Hematopoietic multipotent progenitor cell treated with erythropoietin and hydrocortisone succinate and interleukin-3 and kit ligand, for 4 days (in vitro differentiated cells): ENCODE data around the gene HSD3B7.
"Not testable (repeated sequence)": the region's sequence is repeated elsewhere in the genome, so short reads cannot be mapped to it uniquely, and the experiment has no call there.

Experiments
- DNase-seq: peaks from one replicate; pipeline ENCODE4 v3.0.0-alpha.2; 2015

HSD3B7 gene

GRCh38 chr16:31002250-31002700 is 17.3 kb downstream of the HSD3B7 start:
- no peak for DNase-seq

GRCh38 chr16:31002862-31003341 is 17.9 kb downstream of the HSD3B7 start:
- DNase-seq, result no peak

GRCh38 chr16:31003744-31004143 is 18.7 kb downstream of the HSD3B7 start:
- no peak for DNase-seq

- DNase-seq, result no peak
These were observed 19.7 kb downstream of the HSD3B7 start for GRCh38 chr16:31004658-31005057.

GRCh38 chr16:31005350-31006085 is 20.5 kb downstream of the HSD3B7 start:
- no peak for DNase-seq

- DNase-seq, result no peak
These were observed 21.0 kb downstream of the HSD3B7 start for GRCh38 chr16:31006086-31006385.

- DNase-seq, result no peak
These were observed 21.6 kb downstream of the HSD3B7 start for GRCh38 chr16:31006589-31006988.

- no peak for DNase-seq
These were observed 22.7 kb downstream of the HSD3B7 start for GRCh38 chr16:31007684-31008083.

- DNase-seq, result no peak
These were observed 23.1 kb downstream of the HSD3B7 start for GRCh38 chr16:31008149-31008548.

- no peak for DNase-seq
These were observed 23.5 kb downstream of the HSD3B7 start for GRCh38 chr16:31008551-31008950.

GRCh38 chr16:31009120-31009519 is 24.1 kb downstream of the HSD3B7 start:
- DNase-seq, result no peak

GRCh38 chr16:31009894-31010584 is 25.0 kb downstream of the HSD3B7 start:
- DNase-seq, result no peak

- peak; percentile 37 for DNase-seq
These were observed 25.7 kb downstream of the HSD3B7 start, which contains the start of gene STX1B for GRCh38 chr16:31010585-31011325. TSS of gene STX1B (minus strand) at chr16:31010638. CDS start at chr16:31010396, 242 bp downstream.

- not testable (repeated sequence) for DNase-seq
These were observed 26.8 kb downstream of the HSD3B7 start for GRCh38 chr16:31011815-31012214.

- not testable (repeated sequence) for DNase-seq
These were observed 28.3 kb downstream of the HSD3B7 start for GRCh38 chr16:31013292-31013691.

- DNase-seq, result no peak
These were observed 31.0 kb downstream of the HSD3B7 start for GRCh38 chr16:31016018-31016417.

- not testable (repeated sequence) for DNase-seq
These were observed 32.7 kb downstream of the HSD3B7 start for GRCh38 chr16:31017756-31018155.

GRCh38 chr16:31020536-31020935 is 35.5 kb downstream of the HSD3B7 start:
- no peak for DNase-seq

- no peak for DNase-seq
These were observed 37.7 kb downstream of the HSD3B7 start for GRCh38 chr16:31022544-31023251.

- no peak for DNase-seq
These were observed 38.2 kb downstream of the HSD3B7 start for GRCh38 chr16:31023252-31023602.

- DNase-seq, result no peak
These were observed 38.7 kb downstream of the HSD3B7 start for GRCh38 chr16:31023627-31024226.

- DNase-seq, result no peak
These were observed 40.3 kb downstream of the HSD3B7 start for GRCh38 chr16:31025339-31025738.

GRCh38 chr16:31029272-31029671 is 44.3 kb downstream of the HSD3B7 start:
- no peak for DNase-seq
